GM21786 (cell line): Measurements from ENCODE around the gene HNRNPA3.
"Not testable (repeated sequence)": the region's sequence is repeated elsewhere in the genome, so short reads cannot be mapped to it uniquely, and the experiment has no call there.

Experiments
- ATAC-seq: cut with Tn5 transposase; IDR thresholded peaks from one replicate; pipeline ENCODE4 v1.9.1; 2021; ENCODE audit not compliant: unreplicated experiment

HNRNPA3 gene

DNA sequence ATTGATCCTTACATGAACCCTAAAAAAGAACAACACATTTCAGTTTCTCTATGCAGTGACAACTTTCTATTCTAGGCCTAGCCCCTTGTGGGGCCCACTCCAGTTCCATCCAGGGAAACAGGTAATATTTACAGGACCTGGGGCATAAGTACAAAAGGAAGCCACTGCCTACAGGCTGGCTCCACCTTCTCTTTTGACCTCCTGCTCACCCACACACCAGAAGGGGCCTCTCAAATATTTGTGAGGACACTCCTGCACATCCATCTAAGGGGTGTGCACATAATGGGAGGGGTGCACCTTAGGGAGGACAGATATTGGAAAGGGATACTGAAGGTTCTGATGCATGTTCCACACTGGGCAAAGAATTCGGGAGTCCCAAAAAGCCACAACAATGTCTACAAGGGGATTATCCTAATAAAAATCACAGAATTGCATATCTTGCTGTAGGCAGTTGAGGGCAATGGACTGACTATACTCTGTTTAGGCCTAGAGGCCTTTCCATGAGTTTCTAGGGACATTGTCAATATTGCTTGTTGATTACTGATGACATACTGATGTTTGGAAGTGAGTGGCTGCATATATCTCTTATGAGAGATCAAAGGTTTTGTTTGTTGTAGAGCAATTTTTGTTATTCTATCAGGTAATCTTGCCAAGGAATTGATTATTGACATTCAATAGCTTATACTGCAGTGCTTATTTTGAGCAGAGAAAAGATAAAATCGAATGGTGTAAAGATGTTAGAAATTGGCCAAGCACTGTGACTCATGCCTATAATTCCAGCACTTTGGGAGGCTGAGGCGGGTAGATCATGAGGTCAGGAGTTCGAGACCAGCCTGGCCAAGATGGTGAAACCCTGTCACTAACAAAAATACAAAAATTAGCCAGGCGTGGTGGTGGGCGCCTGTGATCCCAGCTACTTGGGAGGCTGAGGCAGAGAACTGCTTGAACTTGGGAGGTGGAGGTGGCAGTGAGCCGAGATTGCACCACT is 23.8 kb upstream of the HNRNPA3 start:
- no peak for ATAC-seq

DNA sequence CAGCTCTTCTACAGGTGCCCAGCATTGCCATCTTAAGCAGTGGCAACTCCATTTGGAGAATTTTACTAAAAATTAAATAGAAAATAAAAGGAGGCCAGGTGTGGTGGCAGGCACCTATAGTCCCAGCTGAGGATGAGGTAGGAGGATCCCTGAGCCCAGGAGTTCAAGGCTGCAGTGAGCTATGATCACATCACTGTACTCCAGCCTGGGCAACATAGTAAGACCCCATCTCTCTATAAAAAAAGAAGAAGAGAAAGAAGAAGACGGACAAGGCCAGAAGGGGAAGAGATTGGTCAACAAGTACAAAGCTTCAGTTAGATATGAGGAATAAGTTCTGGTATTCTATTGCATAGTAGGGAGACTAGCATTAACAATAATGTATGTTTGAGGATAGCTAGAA is 21.7 kb upstream of the HNRNPA3 start:
- no peak for ATAC-seq

DNA sequence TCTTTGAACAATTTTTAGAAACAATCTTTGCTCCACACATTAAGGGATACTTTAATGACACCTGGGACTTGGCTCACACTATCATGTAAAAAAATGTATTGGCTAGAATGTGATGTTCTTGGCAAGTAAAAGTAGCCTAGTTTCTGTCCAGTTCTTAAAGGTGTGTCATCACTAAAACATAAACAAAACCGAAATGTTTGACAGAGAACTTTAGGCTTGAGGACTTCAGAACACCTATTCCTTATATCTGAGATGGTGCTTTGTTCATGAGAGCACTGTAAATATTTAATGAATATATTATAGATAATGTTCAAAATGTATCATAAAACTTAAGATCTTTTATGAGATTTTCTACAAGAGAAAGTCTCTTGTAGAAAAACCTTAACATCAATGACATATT is 19.8 kb upstream of the HNRNPA3 start:
- no peak for ATAC-seq

DNA sequence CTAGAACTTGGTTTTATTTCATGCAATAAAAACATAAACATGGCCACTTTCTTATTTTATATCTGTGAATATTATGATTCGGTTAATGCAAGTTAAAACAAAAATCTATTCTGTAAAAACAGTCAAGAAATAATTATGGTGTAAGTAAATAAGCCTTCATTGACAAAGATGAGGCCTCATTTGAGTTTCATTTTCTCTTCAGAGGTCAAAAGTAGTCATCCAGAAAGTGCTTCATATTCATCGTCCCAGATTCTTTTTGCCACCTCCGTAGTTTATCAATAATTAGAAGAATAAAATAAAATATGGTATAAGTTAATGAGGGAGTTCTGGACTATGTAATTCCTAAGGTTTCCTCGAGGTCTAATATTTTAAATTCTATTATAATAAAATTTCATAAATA is 19.4 kb upstream of the HNRNPA3 start:
- ATAC-seq = peak; percentile 59

DNA sequence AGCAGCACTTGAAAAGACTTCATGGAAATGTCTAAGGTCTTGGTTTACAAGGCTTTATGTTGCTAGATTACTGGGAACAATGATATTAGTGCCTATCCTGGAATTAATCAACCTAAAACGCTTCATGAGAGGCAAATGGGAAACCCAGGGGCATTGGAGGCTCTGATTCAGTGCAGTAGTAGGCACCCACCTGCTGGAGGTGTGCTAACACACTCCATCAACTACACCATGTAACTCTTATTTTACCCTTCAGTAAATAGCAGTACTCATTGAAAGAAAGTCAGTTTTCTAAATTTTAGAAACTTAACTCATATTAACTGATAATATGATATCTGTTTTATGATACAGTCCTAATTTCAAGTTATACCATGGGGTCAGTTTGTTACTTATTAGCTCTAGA is 17.4 kb upstream of the HNRNPA3 start:
- ATAC-seq = peak; percentile 77

DNA sequence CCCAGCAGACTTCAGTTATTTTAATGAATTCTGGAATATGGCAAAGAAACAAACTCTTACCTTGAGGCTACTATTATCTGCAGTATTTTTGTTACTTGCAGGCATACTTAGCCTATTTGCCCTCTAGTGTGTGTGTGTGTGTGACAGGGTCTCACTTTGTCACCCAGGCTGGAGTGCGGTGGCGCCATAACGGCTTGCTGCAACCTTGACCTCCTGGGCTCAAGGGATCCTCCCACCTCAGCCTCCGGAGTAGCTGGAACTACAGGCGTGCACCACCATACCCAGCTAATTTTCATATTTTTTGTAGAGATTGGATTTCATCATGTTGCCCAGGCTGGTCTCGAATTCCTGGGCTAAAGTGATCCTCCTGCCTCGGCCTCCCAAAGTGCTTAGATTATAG is 12.2 kb upstream of the HNRNPA3 start:
- not testable (repeated sequence) for ATAC-seq

DNA sequence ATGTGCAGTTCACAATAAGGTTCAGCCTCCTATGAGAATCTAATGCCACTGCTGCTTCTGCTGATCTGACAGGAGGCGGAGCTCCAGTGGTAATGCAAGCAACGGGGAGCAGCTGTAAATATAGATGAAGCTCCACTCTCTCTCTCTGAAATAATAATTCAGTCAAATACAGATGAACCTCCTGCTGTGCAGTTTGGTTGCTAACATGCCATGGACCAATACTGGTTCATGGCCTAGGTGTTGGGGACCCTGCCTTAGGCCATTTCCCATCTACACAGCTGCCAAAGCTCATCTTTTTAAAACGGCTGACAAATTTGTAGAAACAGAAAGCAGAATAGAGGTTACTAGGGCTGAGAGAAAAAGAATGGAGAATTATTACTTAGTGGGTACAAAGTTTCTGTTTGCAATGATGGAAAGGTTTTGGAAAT is 10.7 kb upstream of the HNRNPA3 start:
- no peak for ATAC-seq

DNA sequence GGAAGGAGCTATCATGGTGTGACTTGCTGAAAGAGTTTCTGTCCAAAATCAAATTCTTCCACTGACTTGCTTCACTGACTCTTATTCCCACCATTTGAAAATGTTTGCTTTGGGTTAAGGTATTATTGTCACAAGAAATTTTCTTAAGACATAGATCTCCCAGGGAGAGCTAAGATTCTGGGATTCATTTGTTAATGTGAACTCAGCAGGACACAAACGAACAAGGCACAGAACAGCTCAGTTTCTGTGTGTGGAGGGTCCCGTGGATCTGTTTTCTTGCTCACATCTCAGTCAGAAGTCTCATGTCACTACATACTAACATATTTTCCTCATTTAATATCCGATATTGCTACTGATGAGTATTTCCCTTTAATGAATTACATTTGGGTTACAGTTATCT is 8.2 kb upstream of the HNRNPA3 start:
- ATAC-seq = no peak

DNA sequence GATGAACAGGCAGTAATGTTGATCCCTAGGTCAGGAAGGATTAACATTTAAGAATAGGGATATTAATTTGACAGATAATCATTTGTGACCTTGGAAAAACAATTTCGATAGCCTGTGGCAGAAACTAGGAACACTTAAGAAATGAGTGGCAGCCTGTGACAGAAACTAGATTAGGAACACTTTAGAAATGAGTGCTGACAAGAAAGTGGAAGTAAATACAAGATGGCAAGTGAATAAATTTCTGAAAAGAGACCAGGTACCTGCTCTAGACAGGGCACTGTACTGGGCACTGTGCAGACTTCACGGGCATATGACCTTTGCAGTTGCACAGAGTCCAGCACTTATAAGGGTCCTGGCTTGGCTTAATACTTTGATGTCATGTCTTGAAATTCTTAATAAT is 5.5 kb upstream of the HNRNPA3 start:
- ATAC-seq = peak; percentile 91

DNA sequence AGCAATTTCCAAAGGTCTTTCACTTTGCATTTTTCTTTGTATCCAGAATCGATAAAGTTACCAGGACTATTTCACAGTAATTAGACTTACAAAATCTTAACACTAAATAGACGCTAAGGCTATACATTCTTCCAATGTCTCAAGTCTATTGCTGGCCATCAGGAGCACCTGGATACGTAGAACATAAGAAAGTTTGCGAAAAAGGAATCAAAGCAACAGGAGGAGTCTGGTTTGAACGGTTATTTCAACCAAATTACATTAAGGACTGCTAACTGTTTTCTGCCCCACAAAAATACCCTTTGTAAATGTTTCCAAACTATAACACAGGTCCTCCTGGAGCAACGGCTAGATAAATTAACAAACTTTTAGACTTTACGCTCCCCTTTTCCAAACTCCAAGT is 1.4 kb upstream of the HNRNPA3 start:
- no peak for ATAC-seq

DNA sequence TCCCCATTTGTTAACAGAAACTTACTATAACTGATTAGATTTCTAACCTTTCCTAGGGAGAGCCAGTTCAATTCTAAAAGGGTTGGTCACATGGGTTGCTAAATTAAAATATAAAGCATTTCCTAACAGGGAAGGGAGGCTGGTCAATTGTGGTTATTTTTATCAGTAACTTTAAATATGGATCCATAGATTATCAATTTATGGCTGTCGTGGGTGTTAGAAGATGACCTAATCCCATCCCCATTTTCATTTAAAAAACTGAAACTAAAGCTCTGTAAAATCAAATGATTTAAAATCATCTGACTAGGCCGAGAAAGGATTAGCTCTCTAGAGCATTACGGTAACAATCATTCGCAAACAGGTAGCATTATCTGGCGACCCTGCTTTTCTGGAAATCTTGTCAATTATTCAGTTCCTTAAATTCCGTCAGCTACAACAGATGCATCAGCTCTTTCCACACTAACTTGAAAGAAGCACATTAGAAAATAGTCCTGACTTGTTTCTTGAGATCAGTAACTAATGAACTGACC is 953 bp upstream of the HNRNPA3 start:
- ATAC-seq = no peak

DNA sequence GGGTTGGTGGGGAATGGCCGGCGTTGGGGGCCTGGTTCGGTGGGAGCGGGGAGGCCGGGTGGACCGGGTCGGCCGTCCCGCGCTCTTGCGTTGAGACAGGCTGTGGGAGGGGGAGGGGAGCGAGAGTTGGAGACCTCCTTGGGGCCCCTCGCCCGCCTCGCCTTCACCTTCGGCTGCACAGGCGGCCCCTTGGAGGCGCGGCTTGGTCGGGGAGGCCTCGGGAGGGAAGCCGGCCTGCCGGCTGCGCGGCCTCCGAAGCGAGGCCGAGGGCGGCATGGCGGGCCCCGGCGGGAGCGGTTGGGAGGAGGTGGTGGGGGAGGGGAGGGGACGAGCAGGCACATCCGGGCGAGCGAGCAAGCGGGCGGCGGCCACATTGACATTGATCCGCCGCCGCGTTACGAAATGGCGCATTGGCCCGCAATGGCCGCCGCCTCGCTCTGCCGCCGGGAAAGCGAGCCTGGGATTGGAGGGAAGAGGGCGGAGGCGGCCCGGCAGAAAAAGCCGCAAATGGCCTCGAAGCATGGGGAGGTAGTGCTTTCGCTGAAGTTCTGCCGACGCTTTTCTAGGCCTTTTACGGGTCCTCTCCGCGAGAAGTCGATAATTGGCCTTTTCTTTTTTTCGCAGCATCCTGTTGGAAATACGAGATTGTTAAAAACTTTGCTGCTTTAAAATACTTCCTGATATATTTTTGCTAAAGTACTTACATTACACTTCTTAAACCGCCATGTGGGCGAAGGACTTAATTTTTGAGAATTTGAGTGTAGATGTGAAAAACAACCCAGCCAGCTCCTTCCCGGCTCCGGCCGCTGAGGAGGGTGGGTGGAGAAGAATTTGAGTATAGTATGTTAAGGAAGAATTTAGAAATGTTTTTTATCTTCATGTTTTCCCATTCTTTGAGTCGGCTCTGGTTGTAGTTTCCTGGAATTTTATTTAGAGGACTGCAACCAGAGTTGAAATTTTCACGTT is 580 bp downstream of the HNRNPA3 start:
- ATAC-seq = peak; percentile 35

DNA sequence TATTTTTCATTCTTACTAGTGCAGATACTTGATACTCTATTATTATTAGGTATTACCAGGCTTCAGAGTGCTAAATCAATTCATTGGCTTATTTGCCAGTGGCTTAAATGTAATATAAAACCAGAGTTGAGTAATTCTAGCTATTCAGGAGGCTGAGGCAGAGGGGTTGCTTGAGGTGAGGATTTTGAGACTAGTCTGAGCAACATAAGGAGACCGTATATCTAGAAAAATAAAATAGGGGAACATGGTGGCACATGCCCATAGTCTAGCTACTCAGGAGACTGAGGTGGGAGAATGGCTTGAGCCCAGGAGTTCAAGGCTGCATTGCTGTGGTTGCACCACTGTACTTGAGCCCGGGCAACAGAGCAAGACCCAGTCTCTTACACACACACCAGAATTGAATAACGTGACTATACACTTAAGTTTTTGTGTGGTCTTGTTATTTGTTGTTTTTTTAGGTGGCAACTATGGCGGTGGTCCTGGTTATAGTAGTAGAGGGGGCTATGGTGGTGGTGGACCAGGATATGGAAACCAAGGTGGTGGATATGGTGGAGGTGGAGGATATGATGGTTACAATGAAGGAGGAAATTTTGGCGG is 4.8 kb downstream of the HNRNPA3 start:
- no peak for ATAC-seq

DNA sequence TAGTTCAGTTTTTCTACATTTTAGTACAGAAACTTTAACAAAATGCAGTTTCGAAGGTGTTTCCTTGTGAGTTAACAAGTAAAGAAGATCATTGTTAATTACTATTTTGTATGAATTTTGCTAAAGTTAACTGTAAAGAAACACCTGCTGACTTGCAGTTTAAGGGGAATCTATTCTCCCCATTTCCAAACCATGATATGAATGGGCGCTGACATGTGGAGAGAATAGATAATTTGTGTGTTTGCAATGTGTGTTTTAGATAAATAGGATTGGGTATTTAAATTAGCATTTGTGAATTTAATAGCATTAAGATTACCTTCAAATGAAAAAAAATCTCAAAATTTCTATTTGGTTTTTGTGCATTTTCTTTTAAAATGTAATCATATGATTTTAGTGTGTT is 7.2 kb downstream of the HNRNPA3 start:
- not testable (repeated sequence) for ATAC-seq

DNA sequence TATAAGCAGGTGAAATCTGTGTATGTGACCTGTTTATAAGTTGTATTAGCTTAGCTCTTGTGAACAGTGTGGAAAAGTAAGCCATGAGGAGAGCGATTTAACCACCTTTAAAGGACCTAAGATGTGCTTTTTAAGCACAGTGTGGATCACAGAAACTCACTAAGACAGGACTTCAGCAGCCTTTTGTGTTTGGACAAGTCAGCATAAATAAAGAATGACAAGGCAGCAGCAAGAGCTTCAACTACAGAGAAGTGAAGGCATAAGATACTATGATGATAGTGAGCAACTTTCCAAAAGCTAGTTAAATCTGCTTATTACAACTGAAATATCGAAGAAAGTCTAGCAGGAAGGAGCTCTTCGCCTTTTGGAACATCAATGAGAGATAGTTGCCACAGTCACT is 8.9 kb downstream of the HNRNPA3 start:
- ATAC-seq = no peak

DNA sequence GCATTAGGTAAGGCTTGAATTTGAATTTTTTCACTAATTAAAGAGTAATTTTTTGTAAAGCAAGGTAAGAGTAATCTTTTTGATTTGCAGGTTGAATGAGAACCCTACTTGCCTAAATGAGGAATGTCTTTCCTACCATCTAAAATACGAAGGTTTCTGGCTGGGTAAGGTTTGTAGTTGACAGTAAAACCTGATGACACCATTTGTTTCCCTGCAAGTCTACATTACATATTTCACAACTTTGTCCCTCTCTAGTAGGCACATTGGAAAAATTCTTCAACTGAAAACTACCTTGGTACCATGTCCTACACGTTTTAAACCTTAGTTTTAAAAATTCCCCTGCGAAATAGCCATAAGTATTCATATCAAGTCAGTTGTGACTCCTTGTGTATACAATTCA is 9.4 kb downstream of the HNRNPA3 start:
- no peak for ATAC-seq

DNA sequence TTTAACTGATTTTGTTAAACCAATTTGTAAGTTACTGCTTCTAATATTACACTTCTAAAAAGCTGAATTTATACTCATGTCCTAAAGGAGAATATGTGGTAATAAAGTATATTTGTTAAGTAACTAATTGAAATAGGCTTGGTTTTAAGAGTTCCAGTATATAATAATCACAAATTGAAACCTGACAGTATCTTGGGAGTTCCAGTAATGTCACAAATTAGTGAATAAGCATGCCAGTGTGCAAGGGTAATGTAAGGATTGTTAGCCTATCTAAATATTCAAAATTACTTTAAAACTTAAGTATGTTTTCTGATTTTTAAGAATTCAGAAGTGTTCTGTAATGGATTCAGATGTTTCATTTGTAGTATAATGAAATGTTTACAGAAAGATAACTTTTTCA is 10.8 kb downstream of the HNRNPA3 start:
- not testable (repeated sequence) for ATAC-seq

DNA sequence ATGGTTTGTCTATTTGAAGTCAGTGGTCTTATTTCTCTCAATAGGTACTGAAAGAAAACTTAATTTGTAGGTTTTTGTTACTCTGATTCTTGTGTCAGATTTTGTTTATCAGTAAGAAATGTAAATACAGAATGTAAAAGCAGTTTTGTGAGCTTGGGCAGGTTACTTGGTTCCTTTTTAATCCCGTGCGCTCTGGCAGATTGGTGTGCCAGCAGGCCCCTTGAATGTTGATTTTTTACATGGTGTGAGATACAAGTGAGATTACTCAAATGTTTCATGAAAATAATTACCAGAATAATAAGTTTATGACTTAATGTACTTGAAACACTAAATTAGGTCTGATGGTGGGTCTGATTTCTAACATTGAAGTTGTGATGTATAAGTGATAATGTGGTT is 13.4 kb downstream of the HNRNPA3 start:
- no peak for ATAC-seq

DNA sequence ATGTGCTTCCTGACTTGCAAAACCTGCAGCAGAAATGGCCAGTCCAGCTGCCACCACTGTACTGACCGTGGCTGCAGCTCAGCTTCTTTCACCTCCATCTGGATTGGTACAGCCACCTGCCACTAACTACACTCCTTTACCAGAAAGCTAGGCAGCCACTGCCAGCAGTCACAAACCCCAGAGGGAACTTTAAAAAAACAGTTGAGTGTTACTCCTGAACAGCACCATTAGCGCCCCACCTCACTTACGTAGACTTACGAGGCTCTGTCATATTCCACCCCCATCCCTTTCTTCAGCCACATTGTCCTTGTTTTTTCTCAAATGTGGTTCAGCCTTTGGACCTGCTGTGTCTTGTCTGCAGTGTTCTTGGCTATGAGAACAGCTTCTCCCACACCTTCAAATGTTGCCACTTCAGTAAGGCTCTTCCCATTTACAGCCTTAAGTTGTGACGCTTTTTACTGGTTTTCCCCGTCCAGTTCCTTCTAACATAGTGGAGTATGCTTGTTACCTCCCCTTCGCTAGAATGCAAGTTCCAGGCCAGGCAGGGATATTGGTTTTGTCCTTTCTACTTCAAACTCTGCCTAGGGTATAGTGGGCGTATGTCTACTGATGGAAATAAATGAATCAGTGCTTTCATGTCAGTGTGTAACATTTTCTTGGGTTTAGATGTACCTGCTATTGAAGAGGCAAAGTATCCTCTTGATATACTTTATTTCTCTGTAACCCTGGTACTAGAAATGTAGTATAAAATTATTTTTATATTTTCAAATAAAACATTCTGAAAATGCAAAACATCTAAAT is 17.0 kb downstream of the HNRNPA3 start:
- ATAC-seq = no peak

DNA sequence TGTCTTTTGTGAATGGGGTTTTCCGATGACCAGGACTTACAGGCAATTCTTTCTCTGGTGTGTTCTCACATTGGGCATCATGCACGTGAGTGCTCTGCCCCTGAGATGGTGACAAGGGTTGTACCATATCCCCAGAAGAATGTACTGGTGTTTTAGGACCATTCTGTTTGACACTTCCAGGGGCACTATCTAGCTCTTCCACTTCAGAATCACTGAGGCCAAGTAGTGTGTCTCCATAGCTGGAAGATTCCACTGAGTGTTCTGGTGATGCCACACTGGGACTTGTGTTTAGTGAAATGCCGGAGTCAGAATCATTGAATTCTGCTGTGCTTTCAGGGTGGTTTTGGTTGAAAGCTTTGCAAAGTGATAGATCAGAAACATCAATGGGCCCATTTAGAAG is 18.7 kb downstream of the HNRNPA3 start:
- ATAC-seq = no peak
